Neural cell (in vitro differentiated cells): Measurements from ENCODE around the gene IGFL1. TPM values are rescaled to one million over a fixed set of nuclear protein-coding genes. Genes with fewer than 3 reads are reported as not detected.
"Not testable (repeated sequence)": the region's sequence is repeated elsewhere in the genome, so short reads cannot be mapped to it uniquely, and the experiment has no call there.

Experiments
- H2AFZ ChIP-seq: fragments of 200-600, 300-800 bp; sonication (generic), shearing (Covaris generic); 2 replicates; pipeline ENCODE4 v1.6.0; 2014; ENCODE audit warnings: low read depth, mild to moderate bottlenecking, antibody characterized with exemption, low read length, moderate library complexity
- H3F3A ChIP-seq: fragments of 200-600 bp; shearing (Covaris generic); 2 replicates; pipeline ENCODE4 v1.6.1; 2016; ENCODE audit warnings: mild to moderate bottlenecking, moderate library complexity, mixed read lengths, antibody characterized with exemption, low read length; ENCODE audit not compliant: insufficient read depth, poor library complexity, severe bottlenecking
- H3K27ac ChIP-seq: fragments of 200-600, 300-800 bp; sonication (generic), shearing (Covaris generic); 2 replicates; pipeline ENCODE4 v1.5.1; 2014; ENCODE audit warnings: mild to moderate bottlenecking, low read length, moderate library complexity
- H3K27me3 ChIP-seq: fragments of 300-800, 200-600 bp; sonication (generic), shearing (Covaris generic); 2 replicates; pipeline ENCODE4 v1.6.0; 2014; ENCODE audit warnings: mild to moderate bottlenecking, low read depth, low read length, moderate library complexity; ENCODE audit not compliant: insufficient read depth
- H3K36me3 ChIP-seq: fragments of 300-800, 200-600 bp; sonication (generic), shearing (Covaris generic); 2 replicates; pipeline ENCODE4 v1.5.1; 2014; ENCODE audit warnings: mild to moderate bottlenecking, antibody characterized with exemption, low read length, moderate library complexity; ENCODE audit not compliant: insufficient read depth
- H3K4me2 ChIP-seq: fragments of 300-800, 200-600 bp; sonication (generic), shearing (Covaris generic); 2 replicates; pipeline ENCODE4 v1.6.0; 2014; ENCODE audit warnings: mild to moderate bottlenecking, low read length
- H3K4me3 ChIP-seq: fragments of 300-800, 200-600 bp; sonication (generic), shearing (Covaris generic); 2 replicates; pipeline ENCODE4 v1.5.1; 2014; ENCODE audit warnings: mild to moderate bottlenecking, low read length, moderate library complexity
- H3K79me2 ChIP-seq: fragments of 200-600 bp; shearing (Covaris generic); replicated peaks from 2 replicates; pipeline ENCODE4 v1.6.0; 2014; ENCODE audit warnings: mild to moderate bottlenecking, low read length, moderate library complexity; ENCODE audit not compliant: insufficient read depth
- H3K9ac ChIP-seq: fragments of 300-800, 200-600 bp; sonication (generic), shearing (Covaris generic); 2 replicates; pipeline ENCODE4 v1.6.1; 2016; ENCODE audit warnings: mild to moderate bottlenecking, low read length, mixed read lengths
- H3K9me2 ChIP-seq: fragments of 200-600 bp; shearing (Covaris generic); 2 replicates; pipeline ENCODE4 v1.6.1; 2016; ENCODE audit warnings: mild to moderate bottlenecking, low read length, mixed read lengths; ENCODE audit not compliant: insufficient read depth
- H3K9me3 ChIP-seq: fragments of 200-600, 300-800 bp; sonication (generic), shearing (Covaris generic); 2 replicates; pipeline ENCODE4 v1.6.1; 2016; ENCODE audit warnings: mild to moderate bottlenecking, mixed run types, low read length, moderate library complexity, mixed read lengths
- H4K20me1 ChIP-seq: fragments of 200-600 bp; shearing (Covaris generic); 2 replicates; pipeline ENCODE4 v1.6.1; 2016; ENCODE audit warnings: mild to moderate bottlenecking, mixed run types; ENCODE audit not compliant: insufficient read depth
- EP300 ChIP-seq: fragments of 450-650 bp; conservative IDR thresholded peaks from 2 replicates; pipeline ENCODE4 v1.6.1; 2014; ENCODE audit warnings: antibody characterized with exemption, mild to moderate bottlenecking, moderate library complexity; ENCODE audit not compliant: poor library complexity, severe bottlenecking
- EZH2 ChIP-seq: fragments of 200-600, 300-800 bp; shearing (Covaris generic), sonication (generic); IDR thresholded peaks from 2 replicates; pipeline ENCODE4 v1.6.1; 2014; ENCODE audit warnings: antibody characterized with exemption, low read length, borderline replicate concordance, mild to moderate bottlenecking; ENCODE audit not compliant: insufficient read depth, poor library complexity, severe bottlenecking
- MXI1 ChIP-seq: fragments of 450-650 bp; conservative IDR thresholded peaks from 2 replicates; pipeline ENCODE4 v1.6.1; 2014; ENCODE audit warnings: antibody characterized with exemption, mild to moderate bottlenecking; ENCODE audit not compliant: poor library complexity, severe bottlenecking
- POLR2AphosphoS5 ChIP-seq: IDR thresholded peaks from 2 replicates; pipeline ENCODE4 v1.6.1; 2012
- RAD21 ChIP-seq: fragments of 450-650 bp; conservative IDR thresholded peaks from 2 replicates; pipeline ENCODE4 v1.6.1; 2014; ENCODE audit warnings: antibody characterized with exemption, mild to moderate bottlenecking, moderate library complexity
- SMC3 ChIP-seq: fragments of 450-650 bp; conservative IDR thresholded peaks from 2 replicates; pipeline ENCODE4 v1.6.1; 2014; ENCODE audit warnings: antibody characterized with exemption, mild to moderate bottlenecking, moderate library complexity; ENCODE audit not compliant: poor library complexity
- TAF1 ChIP-seq: IDR thresholded peaks from 2 replicates; pipeline ENCODE4 v1.6.1; 2012; ENCODE audit warnings: low read depth
- polyA plus RNA-seq: library from polyadenylated mRNA; depleted of rRNA; stranded (reverse); fragments of >200 nt; gene quantifications from 2 replicates; pipeline ENCODE4 v1.2.3, GENCODE V29; 2014
- TF ChIP-seq, protein P1 (sequence below): IDR thresholded peaks from 2 replicates; pipeline ENCODE4 v1.6.1; 2012; ENCODE audit warnings: borderline replicate concordance
- TF ChIP-seq, protein P2 (sequence below): fragments of 450-650 bp; IDR thresholded peaks from 2 replicates; pipeline ENCODE4 v1.5.1; 2014; ENCODE audit warnings: antibody characterized with exemption, mild to moderate bottlenecking, moderate library complexity; ENCODE audit not compliant: poor library complexity, severe bottlenecking

The IGFL1 gene
- polyA plus RNA-seq, 1 donor from 2014 or later, result not detected

DNA sequence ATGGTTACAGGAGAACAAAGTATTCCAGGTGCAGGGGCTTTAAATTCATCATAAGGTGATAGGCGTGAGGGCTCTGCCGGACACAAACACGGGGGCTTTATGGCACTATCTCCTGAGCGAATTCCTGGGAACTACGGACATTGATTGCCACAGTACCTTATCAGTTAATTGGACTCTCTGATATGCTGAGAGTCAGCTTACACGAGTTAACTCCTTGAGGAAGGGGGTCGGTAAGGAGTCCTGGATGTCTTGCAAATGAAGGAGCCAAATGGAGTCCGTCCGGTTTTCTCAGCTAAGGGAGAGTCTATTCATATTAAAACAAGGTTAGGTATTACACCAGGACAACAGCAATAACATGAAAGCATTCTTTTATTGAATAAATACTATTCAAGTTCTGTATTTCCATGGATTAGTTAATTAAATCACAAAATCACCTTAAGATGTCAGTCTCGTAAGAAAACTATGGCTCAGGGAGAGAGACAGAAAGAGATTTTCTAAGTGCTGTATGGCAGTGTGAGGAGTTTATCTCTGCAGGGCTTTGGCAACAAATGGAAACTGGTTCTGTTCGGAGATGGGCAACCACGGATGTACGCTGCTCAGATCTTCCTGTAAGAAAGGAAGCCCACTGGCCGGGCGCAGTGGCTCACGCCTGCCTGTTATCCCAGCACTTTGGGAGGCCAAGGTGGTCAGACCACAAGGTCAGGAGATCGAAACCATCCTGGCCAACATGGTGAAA is 41.1 kb downstream of the IGFL1 start:
- Histone ChIP-seq H3K36me3 (no peaks in the 10 kb centered on the region), H3F3A (no peaks in the 10 kb centered on the region), H3K27ac (no peak overlapping the region), H3K9ac (no peak overlapping the region), H3K9me2 (no peaks in the 10 kb centered on the region), H3K9me3 (no peaks in the 10 kb centered on the region), H4K20me1 (no peaks in the 10 kb centered on the region), H3K4me2 (no peak overlapping the region), H3K79me2 (no peaks in the 10 kb centered on the region), H2AFZ (no peak overlapping the region), H3K4me3 (no peak overlapping the region), H3K27me3 (no peaks in the 10 kb centered on the region)
- TF ChIP-seq MXI1 (no peak), POLR2AphosphoS5 (no peak)

DNA sequence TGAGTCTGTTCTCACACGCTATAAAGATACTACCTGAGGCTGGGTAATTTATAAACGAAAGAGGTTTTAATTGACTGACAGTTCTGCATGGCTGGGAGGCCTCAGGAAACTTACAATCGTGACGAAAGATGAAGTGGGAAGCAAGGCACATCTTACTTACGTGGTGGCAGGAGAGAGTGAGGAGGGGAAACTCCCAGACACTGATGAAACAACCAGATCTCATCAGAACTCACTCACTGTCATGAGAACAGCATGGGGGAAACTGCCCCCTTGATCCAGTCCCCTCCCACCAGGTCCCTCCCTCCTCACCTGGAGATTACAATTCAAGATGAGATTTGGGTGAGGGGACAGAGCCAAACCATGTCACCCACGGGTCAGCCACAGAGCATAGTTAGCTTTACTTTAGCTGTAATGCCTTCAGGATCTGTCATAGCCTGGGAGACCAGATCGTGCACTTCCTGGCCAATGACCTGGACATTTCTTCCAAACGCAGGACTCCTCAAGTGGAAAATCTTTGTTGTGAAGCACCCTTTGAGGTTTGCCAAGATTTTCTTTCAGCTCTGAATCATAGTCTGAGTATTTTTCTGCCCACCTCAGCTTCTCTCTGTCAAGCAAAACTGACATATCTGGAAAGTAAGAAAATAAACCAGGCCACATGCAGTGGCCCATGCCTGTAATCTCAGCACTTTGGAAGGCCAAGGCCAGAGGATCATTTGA is 42.1 kb downstream of the IGFL1 start:
- Histone ChIP-seq H3K27ac (no peak overlapping the region), H2AFZ (no peak overlapping the region), H3F3A (no peaks in the 10 kb centered on the region), H3K36me3 (no peaks in the 10 kb centered on the region), H3K4me2 (no peak overlapping the region), H3K79me2 (no peaks in the 10 kb centered on the region), H3K9me2 (no peaks in the 10 kb centered on the region), H4K20me1 (no peaks in the 10 kb centered on the region), H3K9ac (no peak overlapping the region), H3K27me3 (no peaks in the 10 kb centered on the region), H3K4me3 (no peak overlapping the region), H3K9me3 (no peaks in the 10 kb centered on the region)
- TF ChIP-seq TAF1, result no peak
- TF ChIP-seq, protein P1, sequence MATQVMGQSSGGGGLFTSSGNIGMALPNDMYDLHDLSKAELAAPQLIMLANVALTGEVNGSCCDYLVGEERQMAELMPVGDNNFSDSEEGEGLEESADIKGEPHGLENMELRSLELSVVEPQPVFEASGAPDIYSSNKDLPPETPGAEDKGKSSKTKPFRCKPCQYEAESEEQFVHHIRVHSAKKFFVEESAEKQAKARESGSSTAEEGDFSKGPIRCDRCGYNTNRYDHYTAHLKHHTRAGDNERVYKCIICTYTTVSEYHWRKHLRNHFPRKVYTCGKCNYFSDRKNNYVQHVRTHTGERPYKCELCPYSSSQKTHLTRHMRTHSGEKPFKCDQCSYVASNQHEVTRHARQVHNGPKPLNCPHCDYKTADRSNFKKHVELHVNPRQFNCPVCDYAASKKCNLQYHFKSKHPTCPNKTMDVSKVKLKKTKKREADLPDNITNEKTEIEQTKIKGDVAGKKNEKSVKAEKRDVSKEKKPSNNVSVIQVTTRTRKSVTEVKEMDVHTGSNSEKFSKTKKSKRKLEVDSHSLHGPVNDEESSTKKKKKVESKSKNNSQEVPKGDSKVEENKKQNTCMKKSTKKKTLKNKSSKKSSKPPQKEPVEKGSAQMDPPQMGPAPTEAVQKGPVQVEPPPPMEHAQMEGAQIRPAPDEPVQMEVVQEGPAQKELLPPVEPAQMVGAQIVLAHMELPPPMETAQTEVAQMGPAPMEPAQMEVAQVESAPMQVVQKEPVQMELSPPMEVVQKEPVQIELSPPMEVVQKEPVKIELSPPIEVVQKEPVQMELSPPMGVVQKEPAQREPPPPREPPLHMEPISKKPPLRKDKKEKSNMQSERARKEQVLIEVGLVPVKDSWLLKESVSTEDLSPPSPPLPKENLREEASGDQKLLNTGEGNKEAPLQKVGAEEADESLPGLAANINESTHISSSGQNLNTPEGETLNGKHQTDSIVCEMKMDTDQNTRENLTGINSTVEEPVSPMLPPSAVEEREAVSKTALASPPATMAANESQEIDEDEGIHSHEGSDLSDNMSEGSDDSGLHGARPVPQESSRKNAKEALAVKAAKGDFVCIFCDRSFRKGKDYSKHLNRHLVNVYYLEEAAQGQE, result no peak
- no peak for TF ChIP-seq EP300
- no peak for TF ChIP-seq EZH2
- no peak for TF ChIP-seq POLR2AphosphoS5
- no peak for TF ChIP-seq RAD21
- no peak for TF ChIP-seq SMC3
- TF ChIP-seq MXI1, result no peak
- TF ChIP-seq, protein P2, sequence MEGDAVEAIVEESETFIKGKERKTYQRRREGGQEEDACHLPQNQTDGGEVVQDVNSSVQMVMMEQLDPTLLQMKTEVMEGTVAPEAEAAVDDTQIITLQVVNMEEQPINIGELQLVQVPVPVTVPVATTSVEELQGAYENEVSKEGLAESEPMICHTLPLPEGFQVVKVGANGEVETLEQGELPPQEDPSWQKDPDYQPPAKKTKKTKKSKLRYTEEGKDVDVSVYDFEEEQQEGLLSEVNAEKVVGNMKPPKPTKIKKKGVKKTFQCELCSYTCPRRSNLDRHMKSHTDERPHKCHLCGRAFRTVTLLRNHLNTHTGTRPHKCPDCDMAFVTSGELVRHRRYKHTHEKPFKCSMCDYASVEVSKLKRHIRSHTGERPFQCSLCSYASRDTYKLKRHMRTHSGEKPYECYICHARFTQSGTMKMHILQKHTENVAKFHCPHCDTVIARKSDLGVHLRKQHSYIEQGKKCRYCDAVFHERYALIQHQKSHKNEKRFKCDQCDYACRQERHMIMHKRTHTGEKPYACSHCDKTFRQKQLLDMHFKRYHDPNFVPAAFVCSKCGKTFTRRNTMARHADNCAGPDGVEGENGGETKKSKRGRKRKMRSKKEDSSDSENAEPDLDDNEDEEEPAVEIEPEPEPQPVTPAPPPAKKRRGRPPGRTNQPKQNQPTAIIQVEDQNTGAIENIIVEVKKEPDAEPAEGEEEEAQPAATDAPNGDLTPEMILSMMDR, result no peak

DNA sequence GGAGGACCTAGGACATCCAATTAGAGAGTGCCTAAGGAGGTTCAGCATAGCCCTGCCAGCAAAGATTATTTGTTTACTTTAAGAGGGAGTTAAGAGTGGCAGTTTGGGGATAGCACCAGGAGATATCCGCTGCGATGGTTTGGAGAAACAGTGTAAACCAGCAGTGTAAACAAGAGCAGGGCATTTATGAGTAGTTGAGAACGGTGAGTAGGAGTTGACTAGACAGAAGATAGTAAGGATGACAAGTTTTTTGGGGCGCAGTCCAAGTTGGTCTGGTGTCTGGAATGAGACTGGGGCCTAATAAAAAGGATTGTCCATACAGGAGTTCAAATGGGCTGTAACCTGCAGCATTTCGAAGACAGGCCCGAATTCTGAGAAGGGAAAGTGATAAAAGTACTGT is 44.4 kb downstream of the IGFL1 start:
- H3K27me3 ChIP-seq, H3K9ac ChIP-seq, H3K36me3 ChIP-seq, H2AFZ ChIP-seq, H4K20me1 ChIP-seq, H3K4me2 ChIP-seq, H3K27ac ChIP-seq, H3F3A ChIP-seq, H3K9me3 ChIP-seq, H3K9me2 ChIP-seq, H3K79me2 ChIP-seq, H3K4me3 ChIP-seq: not testable (repeated sequence)
